Measurements from ENCODE around the gene TAF4.
A peak's percentile ranks its signal among the peaks of the same experiment; 100 is the strongest.
"Not testable (repeated sequence)": the region's sequence is repeated elsewhere in the genome, so short reads cannot be mapped to it uniquely, and the experiment has no call there.

The TAF4 gene

GRCh38 chr20:61979090-61979489 lies 86.6 kb downstream of the TAF4 start:
- peak in 1 of 42 donors; percentile 10 for DNase-seq
- intact Hi-C loops (cut with DNase I), result no loop called here

GRCh38 chr20:61978491-61978890 lies 87.2 kb downstream of the TAF4 start:
- peak in 1 of 42 donors; percentile 5 for DNase-seq
- intact Hi-C loops (cut with DNase I), result no loop called here

GRCh38 chr20:61977419-61977786 lies 88.3 kb downstream of the TAF4 start:
- DNase-seq, result peak in 1 of 42 donors; percentile 2
- intact Hi-C loops (cut with DNase I), result no loop called here

GRCh38 chr20:61976644-61977418 lies 88.8 kb downstream of the TAF4 start:
- peak in 12 of 42 donors; percentile 6 to 56 (median 23) for DNase-seq
- intact Hi-C loops (cut with DNase I), result no loop called here

- DNase-seq, result no peak
- intact Hi-C loops (cut with DNase I), result no loop called here
Observed at GRCh38 chr20:61976263-61976643, 89.4 kb downstream of the TAF4 start.

GRCh38 chr20:61975407-61976129 lies 90.1 kb downstream of the TAF4 start:
- DNase-seq, result no peak
- intact Hi-C loops (cut with DNase I), result no loop called here

GRCh38 chr20:61974357-61974665 lies 91.4 kb downstream of the TAF4 start:
- intact Hi-C loops (cut with DNase I), result no loop called here
- DNase-seq, result peak in 1 of 42 donors; percentile 9

- DNase-seq, result peak in 1 of 42 donors; percentile 6
- intact Hi-C loops (cut with DNase I), result no loop called here
Observed at GRCh38 chr20:61973515-61974356, 91.9 kb downstream of the TAF4 start.

GRCh38 chr20:61972636-61973508 lies 92.8 kb downstream of the TAF4 start:
- no peak for DNase-seq
- intact Hi-C loops (cut with DNase I), result no loop called here

GRCh38 chr20:61971595-61971994 lies 94.1 kb downstream of the TAF4 start:
- DNase-seq, result peak in 1 of 42 donors; percentile 1
- intact Hi-C loops (cut with DNase I), result not testable (repeated sequence)

GRCh38 chr20:61970357-61970756 lies 95.3 kb downstream of the TAF4 start:
- intact Hi-C loops (cut with DNase I), result no loop called here
- peak in 14 of 42 donors; percentile 4 to 64 (median 36) for DNase-seq

GRCh38 chr20:61969806-61970205 lies 95.9 kb downstream of the TAF4 start:
- intact Hi-C loops (cut with DNase I), result no loop called here
- DNase-seq, result no peak

- DNase-seq, result no peak
- intact Hi-C loops (cut with DNase I), result no loop called here
Observed at GRCh38 chr20:61968932-61969331, 96.7 kb downstream of the TAF4 start.

- intact Hi-C loops (cut with DNase I), result no loop called here
Observed at GRCh38 chr20:61968036-61968810, 97.5 kb downstream of the TAF4 start.

GRCh38 chr20:61967300-61967699 lies 98.4 kb downstream of the TAF4 start:
- intact Hi-C loops (cut with DNase I), result no loop called here

More at GRCh38 chr20:61968036-61968810, 97.5 kb downstream of the TAF4 start:
- peak in 2 of 42 donors; percentile 3 to 8 for DNase-seq

GRCh38 chr20:61966492-61967244 lies 99.0 kb downstream of the TAF4 start:
- intact Hi-C loops (cut with DNase I), result no loop called here
- peak in 1 of 42 donors; percentile 30 for DNase-seq

More at GRCh38 chr20:61967300-61967699, 98.4 kb downstream of the TAF4 start:
- DNase-seq, result no peak

All from head of caudate nucleus (tissue), 42 donors.